ENCODE measurements around the gene NTRK3. TPM values are rescaled to one million over a fixed set of nuclear protein-coding genes. Genes with fewer than 3 reads are reported as not detected.

NTRK3 gene
- total RNA-seq, 1 donor from 2014 or later, result 1.1 TPM

GRCh38 chr15:88006146-88006545, 250.4 kb downstream of the NTRK3 start:
- no peak overlapping the region for H3K4me3 Mint-ChIP-seq
- H3K4me1 Mint-ChIP-seq, result no peaks in the 10 kb centered on the region
- DNase-seq (ENCODE audit: low read depth, low spot score), result no peak
- no peak for TF ChIP-seq CTCF (conservative IDR thresholded peaks at IDR 0.05)
- no peak overlapping the region for H3K27ac Mint-ChIP-seq (ENCODE audit: unreplicated experiment)
- H3K36me3 Mint-ChIP-seq (ENCODE audit: low read depth), result no peaks in the 10 kb centered on the region
- no peaks in the 10 kb centered on the region for H3K9me3 Mint-ChIP-seq
- H3K27me3 Mint-ChIP-seq (ENCODE audit: low read depth), result peaks cover 24% of the 10 kb centered on the region

DNA sequence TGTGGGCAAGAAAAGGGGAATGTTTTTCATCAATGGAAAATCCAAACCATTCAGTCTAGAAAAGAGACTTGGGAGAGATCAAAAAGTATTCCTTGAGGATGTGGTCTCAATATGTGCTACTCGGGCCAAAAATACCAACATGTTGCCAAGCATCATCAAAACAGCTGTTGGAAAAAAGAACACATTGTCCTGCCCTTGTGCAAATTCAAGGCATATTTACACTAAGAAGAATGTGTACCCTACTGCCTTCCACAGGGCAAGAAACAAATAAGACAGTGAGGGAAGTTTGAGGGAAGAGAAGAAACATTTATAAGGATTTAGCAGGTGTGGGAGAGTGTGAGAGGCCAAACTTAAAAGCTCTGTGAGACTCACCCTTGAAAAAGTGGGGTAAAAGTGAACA, 252.1 kb downstream of the NTRK3 start:
- Mint-ChIP-seq H3K4me3 (no peak overlapping the region), H3K27ac (ENCODE audit: unreplicated experiment) (no peak overlapping the region), H3K27me3 (ENCODE audit: low read depth) (peaks cover 22% of the 10 kb centered on the region), H3K9me3 (no peaks in the 10 kb centered on the region), H3K36me3 (ENCODE audit: low read depth) (no peaks in the 10 kb centered on the region), H3K4me1 (no peaks in the 10 kb centered on the region)
- DNase-seq (ENCODE audit: low read depth, low spot score), result no peak
- no peak for TF ChIP-seq CTCF (conservative IDR thresholded peaks at IDR 0.05)

DNA sequence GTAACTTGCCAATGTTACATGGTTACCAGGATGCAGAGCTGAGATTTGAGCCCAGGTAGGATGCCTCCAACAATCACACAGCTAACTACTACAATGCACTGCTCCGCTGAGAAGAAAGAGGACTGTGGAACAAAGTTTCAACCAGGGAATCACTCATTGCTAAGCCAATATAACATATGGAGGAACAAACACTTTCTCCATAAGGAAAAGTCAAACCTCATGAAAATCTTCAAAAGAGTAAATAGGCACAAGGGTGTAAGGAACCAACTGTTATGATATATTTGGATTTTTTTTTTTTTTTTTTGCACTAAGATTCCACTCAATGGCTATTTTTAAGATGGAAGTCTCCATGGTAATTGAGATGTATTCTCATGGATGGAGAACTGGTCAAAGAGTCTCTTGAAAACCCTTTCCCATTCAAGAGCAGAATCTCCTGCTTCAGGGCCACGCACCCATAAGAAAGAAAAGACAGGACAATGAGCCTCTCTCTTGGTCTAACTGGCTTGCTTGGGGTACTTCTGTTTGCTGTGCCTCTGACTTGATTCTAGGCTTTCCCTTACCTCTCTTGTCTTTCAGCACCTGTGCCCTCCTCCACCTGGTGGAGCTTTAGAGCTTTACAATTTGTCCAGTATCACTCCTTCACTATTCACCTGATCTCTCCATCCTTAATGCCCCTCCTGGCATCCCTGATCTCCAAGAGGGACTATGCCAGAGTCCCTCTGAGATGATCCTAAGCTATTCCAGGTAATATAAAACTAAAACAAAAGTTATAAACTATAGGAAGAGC, 252.8 kb downstream of the NTRK3 start:
- Mint-ChIP-seq H3K9me3 (no peaks in the 10 kb centered on the region), H3K27ac (ENCODE audit: unreplicated experiment) (no peak overlapping the region), H3K36me3 (ENCODE audit: low read depth) (no peaks in the 10 kb centered on the region), H3K27me3 (ENCODE audit: low read depth) (peaks cover 20% of the 10 kb centered on the region), H3K4me1 (no peaks in the 10 kb centered on the region), H3K4me3 (no peak overlapping the region)
- DNase-seq (ENCODE audit: low read depth, low spot score), result no peak
- no peak for TF ChIP-seq CTCF (conservative IDR thresholded peaks at IDR 0.05)

DNA sequence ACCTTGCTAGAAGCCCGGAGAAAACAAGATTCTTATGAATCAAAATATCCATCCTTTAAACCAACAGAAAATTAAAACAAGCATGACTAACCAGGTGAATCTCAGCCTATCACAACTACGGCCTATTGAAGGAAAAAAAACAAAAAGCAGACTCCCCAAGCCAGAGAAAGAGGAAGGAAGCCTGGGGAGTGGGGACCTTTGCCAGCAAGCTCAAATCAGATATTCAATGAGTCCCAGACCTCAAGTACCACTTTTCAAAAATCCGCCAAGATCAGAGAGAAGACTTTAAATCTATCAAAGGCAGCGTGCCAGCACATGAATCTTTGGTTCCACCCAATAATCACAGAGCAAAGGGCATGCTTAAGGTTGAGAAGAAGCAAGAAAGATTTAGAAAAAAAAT, 253.8 kb downstream of the NTRK3 start:
- Mint-ChIP-seq H3K27ac (ENCODE audit: unreplicated experiment) (no peak overlapping the region), H3K4me3 (no peak overlapping the region), H3K36me3 (ENCODE audit: low read depth) (no peaks in the 10 kb centered on the region), H3K27me3 (ENCODE audit: low read depth) (peaks cover 20% of the 10 kb centered on the region), H3K4me1 (no peaks in the 10 kb centered on the region), H3K9me3 (no peaks in the 10 kb centered on the region)
- DNase-seq (ENCODE audit: low read depth, low spot score), result no peak
- no peak for TF ChIP-seq CTCF (conservative IDR thresholded peaks at IDR 0.05)

GRCh38 chr15:87998630-87999029, 257.9 kb downstream of the NTRK3 start:
- H3K27me3 Mint-ChIP-seq (ENCODE audit: low read depth), result peaks cover 7% of the 10 kb centered on the region
- no peak overlapping the region for H3K4me3 Mint-ChIP-seq
- no peak for TF ChIP-seq CTCF (conservative IDR thresholded peaks at IDR 0.05)
- no peaks in the 10 kb centered on the region for H3K36me3 Mint-ChIP-seq (ENCODE audit: low read depth)
- no peak for DNase-seq (ENCODE audit: low read depth, low spot score)
- H3K27ac Mint-ChIP-seq (ENCODE audit: unreplicated experiment), result no peak overlapping the region
- no peaks in the 10 kb centered on the region for H3K9me3 Mint-ChIP-seq
- H3K4me1 Mint-ChIP-seq, result no peaks in the 10 kb centered on the region
